ENCODE results near the gene MRPL34. TPM values are rescaled to one million over a fixed set of nuclear protein-coding genes. Genes with fewer than 3 reads are reported as not detected.

The MRPL34 gene
- polyA plus RNA-seq, 3 donors = 45.9 to 65.6 (median 57.3) TPM

GRCh38 chr19:17353386-17353785, 47.7 kb downstream of the MRPL34 start:
- DNase-seq (ENCODE audit: extremely low read depth in 1 of 11, low read depth in 9 of 11, low spot score in 4 of 11) = no peak

Other genes starting within 250 kb of the MRPL34 start
- 10 to 100 TPM; 10.8 to 16.6 (median 15.3) TPM for gene HAUS8, start 230.4 kb upstream of the MRPL34 start, polyA plus RNA-seq (ENCODE audit: insufficient read length in 3 of 3)
- gene MYO9B, start 230.1 kb upstream of the MRPL34 start, polyA plus RNA-seq (ENCODE audit: insufficient read length in 3 of 3) = 10 to 100 TPM; 49.3 to 61.7 (median 58.0) TPM
- gene USE1, start 90.5 kb upstream of the MRPL34 start, polyA plus RNA-seq (ENCODE audit: insufficient read length in 3 of 3) = 10 to 100 TPM; 21.6 to 33.7 (median 30.9) TPM
- gene OCEL1, start 79.6 kb upstream of the MRPL34 start, polyA plus RNA-seq (ENCODE audit: insufficient read length in 3 of 3) = 10 to 100 TPM; 17.5 to 21.2 (median 20.3) TPM
- 10 to 100 TPM; 31.5 to 59.9 (median 44.3) TPM for gene NR2F6, start 60.0 kb upstream of the MRPL34 start, polyA plus RNA-seq (ENCODE audit: insufficient read length in 3 of 3)
- gene USHBP1, start 41.1 kb upstream of the MRPL34 start, polyA plus RNA-seq (ENCODE audit: insufficient read length in 3 of 3) = 1 to 10 TPM; 4.2 to 7.1 (median 6.5) TPM
- gene BABAM1, start 38.4 kb upstream of the MRPL34 start, polyA plus RNA-seq (ENCODE audit: insufficient read length in 3 of 3) = 100 to 1,000 TPM in 2 of 3 donors, 10 to 100 TPM in 1; 97.0 to 111 (median 107) TPM
- gene ANKLE1, start 24.0 kb upstream of the MRPL34 start, polyA plus RNA-seq (ENCODE audit: insufficient read length in 3 of 3) = 1 to 10 TPM in 2 of 3 donors, under 1 TPM in 1; 0.95 to 1.7 (median 1.0) TPM
- 10 to 100 TPM in 2 of 3 donors, 1 to 10 TPM in 1; 6.2 to 12.2 (median 11.5) TPM for gene ABHD8, start 2.4 kb upstream of the MRPL34 start, polyA plus RNA-seq (ENCODE audit: insufficient read length in 3 of 3)
- 10 to 100 TPM; 29.8 to 41.8 (median 40.2) TPM for gene DDA1, start 3.7 kb downstream of the MRPL34 start, polyA plus RNA-seq (ENCODE audit: insufficient read length in 3 of 3)
- 10 to 100 TPM in 2 of 3 donors, 1 to 10 TPM in 1; 9.3 to 17.4 (median 13.9) TPM for gene ANO8, start 29.0 kb downstream of the MRPL34 start, polyA plus RNA-seq (ENCODE audit: insufficient read length in 3 of 3)
- 10 to 100 TPM; 17.7 to 28.5 (median 20.1) TPM for gene GTPBP3, start 31.7 kb downstream of the MRPL34 start, polyA plus RNA-seq (ENCODE audit: insufficient read length in 3 of 3)
- gene PLVAP, start 71.5 kb downstream of the MRPL34 start, polyA plus RNA-seq (ENCODE audit: insufficient read length in 3 of 3) = 100 to 1,000 TPM; 142 to 223 (median 176) TPM
- gene CCDC194, start 88.3 kb downstream of the MRPL34 start, polyA plus RNA-seq (ENCODE audit: insufficient read length in 3 of 3) = 1 to 10 TPM; 2.3 to 7.1 (median 2.9) TPM
- 100 to 1,000 TPM; 115 to 149 (median 127) TPM for gene BST2, start 99.8 kb downstream of the MRPL34 start, polyA plus RNA-seq (ENCODE audit: insufficient read length in 3 of 3)
- 10 to 100 TPM; 49.5 to 73.2 (median 70.9) TPM for gene MVB12A, start 114.2 kb downstream of the MRPL34 start, polyA plus RNA-seq (ENCODE audit: insufficient read length in 3 of 3)
- 1 to 10 TPM; 2.8 to 4.1 (median 3.3) TPM for gene TMEM221, start 142.8 kb downstream of the MRPL34 start, polyA plus RNA-seq (ENCODE audit: insufficient read length in 3 of 3)
- gene NXNL1, start 155.1 kb downstream of the MRPL34 start, polyA plus RNA-seq (ENCODE audit: insufficient read length in 3 of 3) = under 1 TPM in 2 of 3 donors, not detected in 1; 0.26 to 0.64 TPM
- 10 to 100 TPM; 12.0 to 22.2 (median 14.9) TPM for gene SLC27A1, start 164.7 kb downstream of the MRPL34 start, polyA plus RNA-seq (ENCODE audit: insufficient read length in 3 of 3)
- 10 to 100 TPM; 52.5 to 82.6 (median 73.5) TPM for gene PGLS, start 205.8 kb downstream of the MRPL34 start, polyA plus RNA-seq (ENCODE audit: insufficient read length in 3 of 3)
- 10 to 100 TPM; 44.8 to 58.0 (median 52.9) TPM for gene COLGALT1, start 249.8 kb downstream of the MRPL34 start, polyA plus RNA-seq (ENCODE audit: insufficient read length in 3 of 3)

Data from renal cortex interstitium (tissue), 11 donors.